ENCODE results near the gene BRIP1. TPM values are rescaled to one million over a fixed set of nuclear protein-coding genes. Genes with fewer than 3 reads are reported as not detected.

Gene BRIP1
- total RNA-seq, 1 experiment from 2014 or later: 13.8 TPM

GRCh38 chr17:61733021-61733420 lies 130.3 kb downstream of the BRIP1 start (continued):
- TF ChIP-seq EMX1 (CRISPR knock-in tag; IDR thresholded peaks at IDR 0.05) (no peak), ZNF263 (CRISPR knock-in tag; IDR thresholded peaks at IDR 0.05; ENCODE audit: low read depth) (no peak), ETV6 (CRISPR knock-in tag; IDR thresholded peaks at IDR 0.05) (no peak), KAT7 (CRISPR knock-in tag; IDR thresholded peaks at IDR 0.05; ENCODE audit: borderline replicate concordance) (no peak)

GRCh38 chr17:61732169-61732568 lies 131.2 kb downstream of the BRIP1 start:
- H3K4me3 Mint-ChIP-seq: no peak overlapping the region
- POLR2A ChIA-PET: no interaction called here
- peaks cover 9% of the 10 kb centered on the region for H3K9me3 Mint-ChIP-seq
- ATAC-seq (no peak), DNase-seq (ENCODE audit: low spot score) (no peak)
- TF ChIP-seq NR3C1 (CRISPR knock-in tag; conservative IDR thresholded peaks at IDR 0.05; ENCODE audit: low read depth) (no peak), CBFB (CRISPR knock-in tag; IDR thresholded peaks at IDR 0.05; ENCODE audit: low read depth) (no peak), NFE2L1 (CRISPR knock-in tag; IDR thresholded peaks at IDR 0.05) (no peak), ZNF423 (CRISPR knock-in tag; IDR thresholded peaks at IDR 0.05) (no peak), OVOL2 (CRISPR knock-in tag; IDR thresholded peaks at IDR 0.05; ENCODE audit: borderline replicate concordance) (no peak)
- H3K27ac Mint-ChIP-seq: no peak overlapping the region
- no peaks in the 10 kb centered on the region for H3K27me3 Mint-ChIP-seq (ENCODE audit: low read depth)
- CTCF ChIA-PET: no interaction called here
- no peaks in the 10 kb centered on the region for H3K4me1 Mint-ChIP-seq
- peaks cover 11% of the 10 kb centered on the region for H3K36me3 Mint-ChIP-seq

- Mint-ChIP-seq H3K27ac (no peak overlapping the region), H3K36me3 (peaks cover 3% of the 10 kb centered on the region; the same call in 1 of the 2 replicates), H3K9me3 (peaks cover under 1% of the 10 kb centered on the region), H3K27me3 (ENCODE audit: low read depth) (no peaks in the 10 kb centered on the region), H3K4me3 (no peak overlapping the region), H3K4me1 (no peaks in the 10 kb centered on the region)
- no peak for ATAC-seq
- ChIA-PET CTCF (no interaction called here), POLR2A (no interaction called here)
- no peak for DNase-seq (ENCODE audit: low spot score)
- no peak for TF ChIP-seq GTF2I (CRISPR knock-in tag; conservative IDR thresholded peaks at IDR 0.05)
- no peak for TF ChIP-seq E2F5 (CRISPR knock-in tag; IDR thresholded peaks at IDR 0.05)
- TF ChIP-seq JAZF1 (CRISPR knock-in tag; IDR thresholded peaks at IDR 0.05): no peak
- no peak for TF ChIP-seq SMAD3 (CRISPR knock-in tag; IDR thresholded peaks at IDR 0.05; ENCODE audit: borderline replicate concordance)
These were observed 132.0 kb downstream of the BRIP1 start for GRCh38 chr17:61731330-61731729.

GRCh38 chr17:61729690-61730268 lies 133.5 kb downstream of the BRIP1 start:
- no peak for DNase-seq (ENCODE audit: low spot score)

More at GRCh38 chr17:61729690-61730268, 133.5 kb downstream of the BRIP1 start:
- POLR2A ChIA-PET: interaction anchor here (0.7 kb wide), 1 partner anchor 50 kb away, joined by 4 read pairs; no protein-coding TSS in a partner anchor
- Mint-ChIP-seq H3K27ac (no peak overlapping the region), H3K9me3 (no peaks in the 10 kb centered on the region), H3K4me3 (no peak overlapping the region), H3K27me3 (ENCODE audit: low read depth) (no peaks in the 10 kb centered on the region), H3K36me3 (peaks cover 2% of the 10 kb centered on the region; the same call in 1 of the 2 replicates), H3K4me1 (no peaks in the 10 kb centered on the region)
- ATAC-seq: peak; percentile 41; the same call in 1 of the 2 replicates
- CTCF ChIA-PET: no interaction called here
- TF ChIP-seq JUN (CRISPR knock-in tag; IDR thresholded peaks at IDR 0.05) (no peak), MAX (CRISPR knock-in tag; IDR thresholded peaks at IDR 0.05) (no peak), HMGXB4 (CRISPR knock-in tag; IDR thresholded peaks at IDR 0.05) (no peak), ZNF416 (CRISPR knock-in tag; IDR thresholded peaks at IDR 0.05) (no peak), GABPB1 (CRISPR knock-in tag; IDR thresholded peaks at IDR 0.05) (no peak), MLX (CRISPR knock-in tag; IDR thresholded peaks at IDR 0.05) (no peak), ZNF219 (CRISPR knock-in tag; IDR thresholded peaks at IDR 0.05; ENCODE audit: borderline replicate concordance) (no peak), KAT7 (CRISPR knock-in tag; IDR thresholded peaks at IDR 0.05; ENCODE audit: borderline replicate concordance) (no peak), ZNF263 (CRISPR knock-in tag; IDR thresholded peaks at IDR 0.05; ENCODE audit: low read depth) (no peak), SMAD3 (CRISPR knock-in tag; IDR thresholded peaks at IDR 0.05; ENCODE audit: borderline replicate concordance) (no peak)
